ENCODE data around the gene C7orf25.

DNA sequence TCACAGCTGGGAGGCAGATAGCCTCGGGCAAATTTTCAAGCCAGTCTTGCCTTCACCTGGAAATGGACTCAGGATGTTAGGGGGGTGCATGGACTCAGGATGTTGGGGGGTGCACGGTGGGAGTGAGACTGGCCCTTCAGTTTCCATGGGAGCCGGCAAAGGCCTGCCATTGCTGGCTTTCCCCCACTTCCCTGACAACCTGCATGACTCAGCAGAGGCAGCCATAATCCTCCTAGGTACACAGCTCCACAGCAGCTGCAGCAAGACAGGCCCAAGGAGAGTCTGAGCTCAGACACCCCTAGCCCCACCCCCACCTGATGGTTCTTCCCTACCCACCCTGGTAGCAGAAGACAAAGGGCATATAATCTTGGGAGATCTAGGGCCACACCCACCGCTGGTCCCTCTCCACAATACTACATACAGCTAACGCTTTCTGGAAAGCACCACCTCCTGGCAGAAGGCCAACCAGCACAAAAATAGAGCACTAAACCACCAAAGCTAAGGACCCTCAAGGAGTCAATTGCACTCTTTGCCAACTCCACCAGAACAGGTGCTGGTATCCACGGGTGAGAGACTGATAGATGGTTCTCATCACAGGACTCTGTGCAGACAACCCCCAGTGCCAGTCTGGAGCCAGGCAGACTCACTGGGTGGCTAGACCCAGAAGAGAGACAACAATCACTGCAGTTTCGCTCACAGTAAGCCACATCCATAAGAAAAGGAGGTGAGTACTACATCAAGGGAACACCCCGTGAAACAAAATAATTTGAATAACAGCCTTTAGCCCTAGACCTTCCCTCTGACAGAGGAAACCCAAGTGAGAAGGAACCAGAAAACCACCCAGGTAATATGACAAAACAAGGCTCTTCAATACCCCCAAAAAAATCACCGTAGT is 18.3 kb downstream of the C7orf25 start:
- TF ChIP-seq, protein P1, sequence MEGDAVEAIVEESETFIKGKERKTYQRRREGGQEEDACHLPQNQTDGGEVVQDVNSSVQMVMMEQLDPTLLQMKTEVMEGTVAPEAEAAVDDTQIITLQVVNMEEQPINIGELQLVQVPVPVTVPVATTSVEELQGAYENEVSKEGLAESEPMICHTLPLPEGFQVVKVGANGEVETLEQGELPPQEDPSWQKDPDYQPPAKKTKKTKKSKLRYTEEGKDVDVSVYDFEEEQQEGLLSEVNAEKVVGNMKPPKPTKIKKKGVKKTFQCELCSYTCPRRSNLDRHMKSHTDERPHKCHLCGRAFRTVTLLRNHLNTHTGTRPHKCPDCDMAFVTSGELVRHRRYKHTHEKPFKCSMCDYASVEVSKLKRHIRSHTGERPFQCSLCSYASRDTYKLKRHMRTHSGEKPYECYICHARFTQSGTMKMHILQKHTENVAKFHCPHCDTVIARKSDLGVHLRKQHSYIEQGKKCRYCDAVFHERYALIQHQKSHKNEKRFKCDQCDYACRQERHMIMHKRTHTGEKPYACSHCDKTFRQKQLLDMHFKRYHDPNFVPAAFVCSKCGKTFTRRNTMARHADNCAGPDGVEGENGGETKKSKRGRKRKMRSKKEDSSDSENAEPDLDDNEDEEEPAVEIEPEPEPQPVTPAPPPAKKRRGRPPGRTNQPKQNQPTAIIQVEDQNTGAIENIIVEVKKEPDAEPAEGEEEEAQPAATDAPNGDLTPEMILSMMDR (IDR thresholded peaks at IDR 0.05; ENCODE audit: low read length) = no peak
- TF ChIP-seq EZH2 (optimal IDR thresholded peaks at IDR 0.05; ENCODE audit: low read depth, low read length) (no peak), EZH2phosphoT487 (IDR thresholded peaks at IDR 0.05; ENCODE audit: low read length) (no peak)

All from MM.1S (cell line).